ENCODE results near the gene KCNK17.

Gene KCNK17

DNA sequence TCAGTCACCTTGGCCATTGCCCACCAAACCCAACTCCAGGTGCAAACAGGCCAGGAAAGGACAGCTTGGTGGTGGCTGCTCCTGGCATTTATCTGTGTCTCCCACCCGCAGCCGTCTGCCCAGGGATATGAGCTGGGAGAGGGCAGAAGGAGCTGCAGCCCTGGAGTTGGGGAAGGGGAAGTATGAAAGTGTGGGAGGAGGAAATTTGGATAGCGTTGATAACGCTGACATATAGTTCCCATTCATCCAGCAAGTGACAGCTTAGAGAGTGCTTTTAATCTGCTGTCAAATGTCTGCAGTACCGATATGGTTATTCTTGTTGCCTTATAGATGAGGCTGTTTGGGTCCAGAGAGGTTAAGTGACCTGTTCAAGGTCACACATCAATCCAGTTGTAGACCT lies 7.5 kb upstream of the KCNK17 start:
- no peak for DNase-seq (ENCODE audit: extremely low spot score)
- ChIA-PET POLR2A (no interaction called here), CTCF (no interaction called here)
- TF ChIP-seq FOXA1 (IDR thresholded peaks at IDR 0.05) (no peak), L3MBTL2 (conservative IDR thresholded peaks at IDR 0.05) (no peak), BHLHE40 (IDR thresholded peaks at IDR 0.05; ENCODE audit: borderline replicate concordance) (no peak), LEF1 (IDR thresholded peaks at IDR 0.05; ENCODE audit: borderline replicate concordance) (no peak), FOXM1 (IDR thresholded peaks at IDR 0.05; ENCODE audit: borderline replicate concordance) (no peak), FOXK2 (IDR thresholded peaks at IDR 0.05) (no peak), ARNT (IDR thresholded peaks at IDR 0.05) (no peak), ELF4 (IDR thresholded peaks at IDR 0.05) (no peak), TARDBP (IDR thresholded peaks at IDR 0.05) (no peak), SUZ12 (IDR thresholded peaks at IDR 0.05) (no peak), ZNF384 (IDR thresholded peaks at IDR 0.05) (no peak), HDGF (IDR thresholded peaks at IDR 0.05; ENCODE audit: borderline replicate concordance) (no peak), NFRKB (IDR thresholded peaks at IDR 0.05) (no peak)
- TF ChIP-seq, protein P1, sequence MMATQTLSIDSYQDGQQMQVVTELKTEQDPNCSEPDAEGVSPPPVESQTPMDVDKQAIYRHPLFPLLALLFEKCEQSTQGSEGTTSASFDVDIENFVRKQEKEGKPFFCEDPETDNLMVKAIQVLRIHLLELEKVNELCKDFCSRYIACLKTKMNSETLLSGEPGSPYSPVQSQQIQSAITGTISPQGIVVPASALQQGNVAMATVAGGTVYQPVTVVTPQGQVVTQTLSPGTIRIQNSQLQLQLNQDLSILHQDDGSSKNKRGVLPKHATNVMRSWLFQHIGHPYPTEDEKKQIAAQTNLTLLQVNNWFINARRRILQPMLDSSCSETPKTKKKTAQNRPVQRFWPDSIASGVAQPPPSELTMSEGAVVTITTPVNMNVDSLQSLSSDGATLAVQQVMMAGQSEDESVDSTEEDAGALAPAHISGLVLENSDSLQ (IDR thresholded peaks at IDR 0.05): no peak

GRCh38 chr6:39320363-39320984 lies 6.3 kb upstream of the KCNK17 start:
- no peak for TF ChIP-seq BHLHE40 (IDR thresholded peaks at IDR 0.05; ENCODE audit: borderline replicate concordance)
- no peak for TF ChIP-seq NFRKB (IDR thresholded peaks at IDR 0.05)
- no peak for TF ChIP-seq SUZ12 (IDR thresholded peaks at IDR 0.05)
- TF ChIP-seq FOXK2 (IDR thresholded peaks at IDR 0.05): no peak
- no peak for TF ChIP-seq LEF1 (IDR thresholded peaks at IDR 0.05; ENCODE audit: borderline replicate concordance)
- TF ChIP-seq HDGF (IDR thresholded peaks at IDR 0.05; ENCODE audit: borderline replicate concordance): no peak
- TF ChIP-seq FOXA1 (IDR thresholded peaks at IDR 0.05): no peak
- no peak for TF ChIP-seq FOXM1 (IDR thresholded peaks at IDR 0.05; ENCODE audit: borderline replicate concordance)
- TF ChIP-seq SP1 (IDR thresholded peaks at IDR 0.05): no peak
- TF ChIP-seq, protein P1 (IDR thresholded peaks at IDR 0.05): no peak
- no peak for TF ChIP-seq L3MBTL2 (conservative IDR thresholded peaks at IDR 0.05)
- no peak for TF ChIP-seq ARNT (IDR thresholded peaks at IDR 0.05)
- no peak for TF ChIP-seq CTBP1 (IDR thresholded peaks at IDR 0.05; ENCODE audit: borderline replicate concordance)
- TF ChIP-seq ZNF384 (IDR thresholded peaks at IDR 0.05): no peak
- TF ChIP-seq ELF4 (IDR thresholded peaks at IDR 0.05): no peak
- no peak for TF ChIP-seq TARDBP (IDR thresholded peaks at IDR 0.05)
- CTCF ChIA-PET: interaction anchor here (0.6 kb wide), 1 partner anchor 153 kb away, joined by 4 read pairs; no protein-coding TSS in a partner anchor
- DNase-seq (ENCODE audit: extremely low spot score): no peak
- POLR2A ChIA-PET: no interaction called here

DNA sequence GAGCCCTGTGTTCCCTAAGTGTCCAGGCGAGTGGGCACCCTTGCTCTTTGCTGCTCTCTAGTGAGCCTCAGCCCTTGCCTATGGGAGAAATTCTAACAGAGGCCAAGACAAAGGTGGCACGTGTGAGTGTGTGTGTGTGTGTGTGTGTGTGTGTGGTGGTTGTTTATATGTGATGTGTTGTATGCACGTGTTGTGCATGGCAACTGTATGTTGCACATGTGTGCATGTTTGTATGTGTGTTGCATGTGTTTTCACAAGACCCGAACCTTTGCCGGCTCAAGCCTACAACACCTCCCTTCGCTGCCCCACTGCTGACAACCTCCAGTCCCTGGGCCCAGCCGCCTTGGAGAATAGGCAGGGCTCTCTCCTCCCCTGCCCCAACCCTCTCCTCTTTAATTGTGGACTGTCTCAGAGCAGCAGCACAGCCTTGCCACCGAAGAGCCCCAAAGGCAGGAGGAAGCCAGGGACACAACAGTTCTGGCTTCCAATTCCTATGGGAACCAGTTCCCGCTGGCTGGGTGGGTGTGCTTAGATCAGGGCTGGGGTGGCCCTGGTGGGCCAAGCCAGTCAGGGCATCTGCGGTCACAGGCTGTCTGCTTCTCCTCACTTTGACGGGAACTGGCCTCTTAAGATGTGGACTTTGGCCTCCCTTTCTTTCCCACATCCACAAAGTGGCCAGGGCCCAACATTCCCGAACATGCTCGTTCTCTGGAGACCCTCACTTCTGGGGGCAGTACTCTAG lies 5.6 kb upstream of the KCNK17 start:
- no peak for DNase-seq (ENCODE audit: extremely low spot score)
- TF ChIP-seq HDGF (IDR thresholded peaks at IDR 0.05; ENCODE audit: borderline replicate concordance) (no peak), FOXA1 (IDR thresholded peaks at IDR 0.05) (no peak), ELF4 (IDR thresholded peaks at IDR 0.05) (no peak), TARDBP (IDR thresholded peaks at IDR 0.05) (no peak), ZNF384 (IDR thresholded peaks at IDR 0.05) (no peak), FOXK2 (IDR thresholded peaks at IDR 0.05) (no peak)
- TF ChIP-seq, protein P1 (IDR thresholded peaks at IDR 0.05): no peak
- ChIA-PET CTCF (no interaction called here), POLR2A (no interaction called here)

DNA sequence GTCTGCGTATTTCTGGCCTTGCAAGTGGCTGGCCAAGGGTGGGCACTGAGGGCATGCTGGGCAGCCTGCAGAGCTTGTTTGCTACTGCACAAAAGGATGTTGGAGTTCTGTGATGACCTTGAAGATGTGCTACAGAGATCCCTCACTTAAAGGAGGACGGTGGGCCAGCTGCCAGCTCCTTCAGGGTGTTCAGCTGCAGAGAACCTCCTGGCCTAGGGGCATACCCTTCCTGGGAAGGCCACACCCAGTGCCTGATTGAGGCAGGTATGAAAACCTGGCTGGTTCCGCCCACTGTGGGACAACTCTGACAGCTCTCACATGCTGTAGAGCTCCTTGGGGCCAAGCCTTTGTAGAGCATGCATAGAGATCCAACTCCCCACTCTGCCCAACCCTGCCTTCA lies 3.0 kb upstream of the KCNK17 start:
- DNase-seq (ENCODE audit: extremely low spot score): no peak
- TF ChIP-seq LEF1 (IDR thresholded peaks at IDR 0.05; ENCODE audit: borderline replicate concordance) (no peak), BHLHE40 (IDR thresholded peaks at IDR 0.05; ENCODE audit: borderline replicate concordance) (no peak), HDGF (IDR thresholded peaks at IDR 0.05; ENCODE audit: borderline replicate concordance) (no peak), L3MBTL2 (conservative IDR thresholded peaks at IDR 0.05) (no peak), ELF4 (IDR thresholded peaks at IDR 0.05) (no peak), FOXK2 (IDR thresholded peaks at IDR 0.05) (no peak), CTBP1 (IDR thresholded peaks at IDR 0.05; ENCODE audit: borderline replicate concordance) (no peak), FOXM1 (IDR thresholded peaks at IDR 0.05; ENCODE audit: borderline replicate concordance) (no peak)
- TF ChIP-seq, protein P1 (IDR thresholded peaks at IDR 0.05): no peak
- ChIA-PET CTCF (no interaction called here), POLR2A (no interaction called here)

GRCh38 chr6:39313526-39314272 lies 520 bp downstream of the KCNK17 start:
- no peak for DNase-seq (ENCODE audit: extremely low spot score)

More at GRCh38 chr6:39313526-39314272, 520 bp downstream of the KCNK17 start:
- ChIA-PET CTCF (no interaction called here), POLR2A (no interaction called here)
- TF ChIP-seq LEF1 (IDR thresholded peaks at IDR 0.05; ENCODE audit: borderline replicate concordance): no peak
- no peak for TF ChIP-seq ZNF384 (IDR thresholded peaks at IDR 0.05)
- TF ChIP-seq, protein P1 (IDR thresholded peaks at IDR 0.05): no peak
- TF ChIP-seq ELF4 (IDR thresholded peaks at IDR 0.05): no peak
- no peak for TF ChIP-seq HDGF (IDR thresholded peaks at IDR 0.05; ENCODE audit: borderline replicate concordance)
- no peak for TF ChIP-seq SUZ12 (IDR thresholded peaks at IDR 0.05)
